GM21447 (cell line): ENCODE measurements around the gene MEGF9.
"Not testable (repeated sequence)": the region's sequence is repeated elsewhere in the genome, so short reads cannot be mapped to it uniquely, and the experiment has no call there.

ENCODE experiments used
- ATAC-seq: cut with Tn5 transposase; IDR thresholded peaks from one replicate; pipeline ENCODE4 v1.9.1; 2021; ENCODE audit not compliant: unreplicated experiment

MEGF9 gene

GRCh38 chr9:120714088-120714845 lies at the start of gene MEGF9:
Gene MEGF9, minus strand, starts transcription at chr9:120714470. Its CDS starts 112 bp downstream, at chr9:120714358.
- peak; percentile 92 for ATAC-seq

GRCh38 chr9:120761006-120761405 lies 46.7 kb upstream of the MEGF9 start:
- no peak for ATAC-seq

- ATAC-seq: no peak
Measured at GRCh38 chr9:120759755-120760400, 45.6 kb upstream of the MEGF9 start.

GRCh38 chr9:120758544-120758943 lies 44.3 kb upstream of the MEGF9 start:
- no peak for ATAC-seq

GRCh38 chr9:120757026-120757913 lies 43.0 kb upstream of the MEGF9 start:
- no peak for ATAC-seq

GRCh38 chr9:120756531-120756930 lies 42.3 kb upstream of the MEGF9 start:
- no peak for ATAC-seq

- ATAC-seq: peak; percentile 49
Measured at GRCh38 chr9:120755810-120756434, 41.7 kb upstream of the MEGF9 start.

GRCh38 chr9:120755044-120755443 lies 40.8 kb upstream of the MEGF9 start:
- peak; percentile 54 for ATAC-seq

GRCh38 chr9:120750421-120750820 lies 36.2 kb upstream of the MEGF9 start:
- no peak for ATAC-seq

GRCh38 chr9:120746366-120746765 lies 32.1 kb upstream of the MEGF9 start:
- not testable (repeated sequence) for ATAC-seq

- ATAC-seq: no peak
Measured at GRCh38 chr9:120745278-120745677, 31.0 kb upstream of the MEGF9 start.

GRCh38 chr9:120742951-120743416 lies 28.7 kb upstream of the MEGF9 start:
- no peak for ATAC-seq

- no peak for ATAC-seq
Measured at GRCh38 chr9:120741701-120742100, 27.4 kb upstream of the MEGF9 start.

- no peak for ATAC-seq
Measured at GRCh38 chr9:120741191-120741590, 26.9 kb upstream of the MEGF9 start.

GRCh38 chr9:120740132-120740531 lies 25.9 kb upstream of the MEGF9 start:
- no peak for ATAC-seq

- ATAC-seq: no peak
Measured at GRCh38 chr9:120737416-120738165, 23.3 kb upstream of the MEGF9 start.

- ATAC-seq: no peak
Measured at GRCh38 chr9:120736881-120737280, 22.6 kb upstream of the MEGF9 start.

GRCh38 chr9:120735415-120736126 lies 21.3 kb upstream of the MEGF9 start:
- no peak for ATAC-seq

GRCh38 chr9:120734607-120735410 lies 20.5 kb upstream of the MEGF9 start:
- ATAC-seq: no peak
